Measurements from ENCODE around the gene CCL21.

CCL21 gene

GRCh38 chr9:34669809-34670562 lies 40.0 kb downstream of the CCL21 start:
- no peak for DNase-seq

DNA sequence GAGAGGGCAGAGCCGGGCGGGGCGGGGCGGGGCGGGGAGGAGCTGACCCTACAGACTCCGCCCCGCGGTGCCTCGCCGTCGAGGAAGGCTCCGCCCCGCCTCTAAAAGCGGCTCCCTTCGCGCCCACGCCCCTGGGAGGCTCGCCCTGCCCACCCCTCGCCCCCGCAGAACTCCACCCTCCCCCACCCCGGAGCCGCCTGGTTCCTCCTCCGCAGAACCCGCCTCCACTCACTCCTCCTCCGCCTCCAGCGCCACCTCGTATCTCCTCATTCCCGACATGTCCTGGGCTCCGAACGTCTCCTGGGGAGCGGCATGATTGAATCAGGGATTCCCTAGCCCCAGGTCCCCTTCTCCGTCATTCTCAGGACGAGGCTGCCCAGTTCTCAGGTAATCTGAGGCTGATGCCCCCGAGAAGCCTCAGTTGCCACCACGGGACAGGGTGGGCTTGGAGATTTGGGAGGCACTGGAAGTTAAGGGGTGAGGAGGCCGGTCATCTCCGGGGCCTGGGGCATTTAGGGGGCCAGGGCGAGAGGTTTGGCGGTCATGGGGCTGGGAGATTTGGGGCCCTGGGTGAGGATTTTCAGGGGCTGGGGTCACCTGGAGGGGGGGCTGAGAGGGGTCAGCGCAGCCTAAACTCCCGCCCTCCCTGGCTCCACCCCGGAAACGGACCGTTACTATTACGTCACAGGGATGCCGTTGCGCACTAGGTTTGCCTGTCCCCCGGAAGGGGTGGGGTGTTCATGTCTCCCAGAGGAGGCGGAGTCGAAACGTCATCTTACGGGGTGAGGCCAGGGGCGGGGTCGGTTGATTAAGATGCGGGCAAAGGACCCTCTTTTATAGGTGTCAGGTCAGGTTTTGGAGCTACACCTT lies 44.3 kb downstream of the CCL21 start:
- DNase-seq, result peak; percentile 93

- no peak for DNase-seq
Observed at GRCh38 chr9:34665067-34665380, 44.9 kb downstream of the CCL21 start.

DNA sequence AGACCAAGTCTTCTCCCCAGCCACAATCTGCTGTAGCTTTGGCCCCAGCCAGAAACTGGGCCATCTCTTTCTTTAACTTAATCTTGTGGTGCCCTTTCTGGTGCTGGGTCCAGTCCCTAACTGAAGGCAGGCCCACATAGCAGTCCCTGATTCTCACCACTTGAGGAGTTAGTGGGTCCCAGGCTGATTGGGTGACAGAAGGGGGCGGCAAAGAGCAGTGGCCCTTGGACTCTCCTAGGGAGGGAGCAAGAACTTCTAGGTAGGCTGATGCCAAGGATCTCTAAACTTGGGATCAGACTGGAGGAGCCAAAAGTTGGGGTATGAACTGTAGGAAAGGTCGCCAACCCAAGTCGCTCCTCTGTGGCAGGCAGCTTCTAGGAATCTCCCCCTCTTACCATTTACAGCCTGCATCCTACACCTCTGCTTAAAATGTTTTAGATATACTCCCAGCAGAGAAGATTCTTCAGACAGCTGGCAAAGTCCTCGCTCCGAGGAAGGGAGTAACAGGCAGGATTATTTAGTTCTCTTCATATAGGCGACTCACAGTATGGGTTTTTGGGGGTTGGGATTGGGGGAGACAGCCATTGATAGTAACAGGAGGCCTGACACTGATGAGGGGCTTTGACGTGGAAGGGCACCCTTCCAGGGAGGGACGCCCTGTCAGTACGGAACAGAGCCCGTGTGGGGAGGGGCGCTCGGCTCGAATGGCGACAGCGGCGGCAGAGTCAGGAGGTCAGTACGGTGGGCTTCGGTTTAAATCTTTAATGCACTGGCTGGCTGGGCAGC lies 45.5 kb downstream of the CCL21 start:
- DNase-seq, result peak; percentile 85

GRCh38 chr9:34663303-34663605 lies 46.7 kb downstream of the CCL21 start:
- DNase-seq, result peak; percentile 83

DNA sequence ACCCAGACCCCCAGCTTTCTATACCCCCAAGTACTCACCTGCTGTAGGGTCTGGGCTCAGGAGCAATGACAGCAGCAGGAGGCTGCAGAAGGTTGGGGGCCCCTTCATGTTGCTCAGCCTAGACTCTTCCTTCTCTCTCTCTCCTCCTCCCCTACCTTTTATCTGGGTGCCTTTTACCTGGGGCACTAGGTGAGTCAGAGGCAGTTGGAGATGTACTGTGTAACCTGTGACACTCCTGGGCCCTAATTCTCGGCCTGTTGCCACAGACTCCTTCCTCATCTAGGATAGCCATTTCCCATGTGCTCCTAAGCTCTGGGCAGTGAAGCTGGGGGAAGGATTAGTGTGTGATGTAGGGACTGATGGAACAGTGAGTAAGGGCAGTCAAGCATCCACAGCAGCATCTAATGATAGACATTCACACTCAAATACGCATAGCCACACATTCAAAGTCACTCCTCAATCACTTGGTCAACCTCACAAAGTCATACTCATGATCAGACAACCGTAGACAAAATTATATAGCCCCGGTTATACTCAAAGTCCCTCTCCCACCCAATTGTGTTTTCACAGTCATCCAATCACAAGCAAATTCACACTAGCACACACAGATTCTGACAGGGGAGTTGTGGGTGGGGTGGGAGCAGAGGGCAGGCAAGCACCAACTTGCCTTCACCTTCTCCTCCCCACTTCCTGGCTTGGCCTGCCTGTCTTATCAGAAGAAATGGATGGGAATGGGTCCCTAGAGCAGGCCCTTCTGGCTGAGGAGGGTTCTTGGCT lies 47.2 kb downstream of the CCL21 start, which contains the start of gene CCL27:
Gene CCL27, minus strand, starts transcription at position 132 of the 777 bp plus-strand sequence. Its CDS starts 24 bp downstream, at position 108.
- DNase-seq, result peak; percentile 27

GRCh38 chr9:34659592-34660253 lies 50.2 kb downstream of the CCL21 start:
- DNase-seq, result no peak

All from CD4-positive, alpha-beta T cell treated with Interleukin-10 for 1 hour (primary cell).